ENCODE results near the gene KLHL5.
"Not testable (repeated sequence)": the region's sequence is repeated elsewhere in the genome, so short reads cannot be mapped to it uniquely, and the experiment has no call there.

Gene KLHL5

DNA sequence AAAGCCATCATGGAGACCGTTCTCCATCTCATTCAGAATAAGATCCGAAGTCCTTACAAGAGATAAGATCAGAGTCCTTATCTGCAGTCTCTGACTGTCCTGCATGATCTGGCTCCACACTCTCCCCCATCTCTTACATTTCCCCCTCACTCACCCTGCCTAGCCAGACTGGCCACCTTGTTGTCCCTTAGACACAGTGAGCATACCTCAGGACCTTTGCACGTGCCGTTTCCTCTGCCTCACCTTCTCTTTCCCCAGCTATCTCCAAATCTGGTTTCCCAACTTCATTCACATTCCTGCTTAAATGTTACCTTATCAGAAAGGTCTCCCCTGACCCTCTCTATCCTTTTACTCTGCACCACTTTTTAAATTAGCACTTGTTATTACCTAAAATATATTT is 44.0 kb downstream of the KLHL5 start:
- DNase-seq, result no peak

- DNase-seq, result no peak
These were observed 52.4 kb downstream of the KLHL5 start for GRCh38 chr4:39114436-39114835.

DNA sequence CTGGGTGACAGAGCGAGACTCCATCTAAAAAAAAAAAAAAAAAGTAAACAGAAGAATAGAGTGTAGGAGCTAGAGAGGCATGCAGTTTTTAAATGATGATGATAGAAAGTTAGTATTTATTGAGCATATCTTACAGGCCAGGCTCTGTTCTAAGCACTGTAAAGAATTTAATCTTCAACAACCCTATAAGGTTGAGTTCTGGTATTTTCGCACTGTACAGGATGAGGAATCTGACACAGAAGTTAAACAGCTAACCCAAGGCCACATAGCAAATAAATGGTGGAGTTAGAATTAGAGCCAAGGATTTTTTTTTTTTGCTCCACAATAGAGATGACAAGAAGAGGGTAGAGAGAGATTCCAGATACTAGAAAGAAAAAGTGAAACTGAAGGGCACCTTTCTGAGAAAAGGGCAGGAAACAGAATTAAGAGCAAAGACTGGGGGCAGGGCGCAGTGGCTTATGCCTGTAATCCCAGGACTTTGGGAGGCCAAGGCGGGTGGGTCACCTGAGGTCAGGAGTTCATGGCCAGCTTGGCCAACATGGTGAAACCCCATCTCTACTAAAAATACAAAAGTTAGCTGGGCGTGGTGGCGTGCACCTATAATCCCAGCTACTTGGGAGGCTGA is 56.1 kb downstream of the KLHL5 start:
- DNase-seq, result no peak

DNA sequence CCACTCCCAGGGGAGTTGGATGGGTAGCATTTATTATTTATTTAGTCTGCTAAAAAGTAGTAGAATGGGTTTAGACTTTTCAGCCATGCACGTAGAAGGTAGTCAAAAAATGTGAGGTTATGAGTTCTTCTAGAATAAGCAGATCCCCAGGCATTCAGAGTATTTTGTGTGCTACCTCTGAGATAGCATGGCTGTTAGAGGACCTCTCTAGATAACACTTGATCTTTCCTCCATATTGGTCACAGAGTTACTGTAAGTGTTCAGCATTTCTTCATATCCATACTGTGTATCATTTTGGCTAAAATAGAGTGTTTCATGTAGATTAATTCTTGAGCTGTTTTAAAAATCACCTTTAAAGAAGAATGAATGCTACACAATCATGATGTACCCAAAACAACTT is 58.4 kb downstream of the KLHL5 start:
- DNase-seq, result no peak

DNA sequence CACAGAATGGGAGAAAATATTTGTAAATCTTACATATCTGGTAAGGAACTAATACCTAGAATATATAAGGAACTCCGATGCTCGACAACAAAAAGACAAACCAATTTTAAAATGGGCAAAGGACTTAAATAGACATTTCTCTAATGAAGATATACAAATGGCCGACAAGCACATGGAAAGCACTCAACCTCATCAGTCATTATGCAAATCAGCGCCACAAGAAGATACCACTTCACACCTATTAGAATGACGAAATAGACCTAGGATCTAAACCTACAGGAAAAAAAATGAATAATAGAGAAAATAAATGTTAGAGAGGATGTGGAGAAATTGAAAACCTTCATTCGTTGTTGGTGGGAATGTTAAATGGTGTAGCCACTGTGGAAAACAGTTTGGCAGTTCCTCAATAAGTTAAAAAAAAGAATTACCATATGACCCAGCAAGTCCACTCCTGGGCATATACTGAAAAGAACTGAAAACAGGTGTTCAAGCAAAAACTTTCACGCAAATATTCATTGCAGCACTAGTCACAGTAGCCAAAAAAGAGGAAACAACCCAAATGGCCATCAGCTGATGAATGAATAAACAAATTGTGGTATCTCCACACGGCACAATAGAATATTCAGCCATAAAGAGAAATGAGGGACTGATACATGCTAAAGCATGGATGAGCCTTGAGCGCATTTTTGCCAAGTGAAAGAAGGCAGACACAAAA is 63.0 kb downstream of the KLHL5 start:
- no peak for DNase-seq

- no peak for DNase-seq
These were observed 63.6 kb downstream of the KLHL5 start for GRCh38 chr4:39125600-39125985.

- DNase-seq, result no peak
These were observed 64.4 kb downstream of the KLHL5 start for GRCh38 chr4:39126256-39127095.

DNA sequence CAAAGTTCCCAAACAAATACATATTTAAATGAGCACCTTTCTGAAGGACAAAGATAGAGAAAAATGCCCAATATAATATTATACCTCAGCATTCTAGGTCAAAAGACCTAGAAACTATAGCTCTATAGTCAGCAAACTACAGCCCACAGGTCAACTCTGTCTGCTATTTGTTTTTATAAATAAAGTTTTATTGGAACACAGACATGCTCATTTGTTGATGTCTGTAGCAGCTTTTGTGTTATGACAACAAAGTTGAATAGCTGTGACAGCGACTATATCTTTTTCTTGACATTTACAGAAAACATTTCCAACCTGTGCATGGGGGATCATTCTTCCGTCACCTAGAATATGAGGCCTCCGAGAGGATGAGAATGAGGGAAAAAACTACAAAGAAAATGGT is 71.6 kb downstream of the KLHL5 start:
- DNase-seq, result no peak

DNA sequence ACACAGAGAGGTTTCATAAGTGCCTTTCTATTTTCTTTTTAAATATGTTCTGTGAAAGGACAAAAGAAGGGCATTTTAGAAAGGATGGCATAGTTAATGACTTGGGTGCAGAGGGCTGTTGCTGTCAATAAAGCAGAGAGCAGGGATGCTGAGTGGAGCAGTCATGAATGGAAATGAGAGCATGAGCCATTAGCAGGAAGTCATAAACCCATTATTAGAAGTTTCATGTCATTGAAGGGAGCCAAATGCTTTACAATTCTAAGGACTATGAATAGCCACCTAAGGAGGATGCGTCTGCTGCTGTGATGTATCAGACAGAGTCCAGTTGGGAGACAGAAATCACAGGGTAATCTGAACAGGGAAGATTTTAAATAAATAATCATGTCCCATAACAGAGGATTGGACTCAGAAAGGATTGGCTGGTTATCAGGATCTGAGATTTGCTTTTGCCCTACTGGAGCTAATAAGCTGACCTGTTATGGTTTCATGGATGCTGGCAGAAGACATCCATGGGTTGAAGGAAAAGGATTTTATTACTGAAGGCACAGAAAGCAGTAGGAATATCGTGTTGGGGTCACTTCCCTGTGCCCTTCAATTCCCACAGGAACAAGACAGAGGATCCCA is 72.8 kb downstream of the KLHL5 start:
- no peak for DNase-seq

DNA sequence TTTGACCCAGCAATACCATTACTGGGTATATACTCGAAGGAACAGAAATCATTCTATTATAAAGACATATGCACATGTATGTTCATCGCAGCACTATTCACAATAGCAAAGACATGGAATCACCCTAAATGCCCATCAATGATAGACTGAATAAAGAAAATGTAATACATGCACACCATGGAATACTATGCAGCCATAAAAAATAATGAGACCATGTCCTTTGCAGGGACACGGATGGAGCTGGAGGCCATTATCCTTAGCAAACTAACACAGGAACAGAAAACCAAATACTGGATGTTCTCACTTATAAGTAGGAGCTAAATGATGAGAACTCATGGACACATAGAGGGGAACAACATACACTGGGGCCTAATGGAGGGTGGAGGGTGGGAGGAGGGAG is 76.2 kb downstream of the KLHL5 start:
- not testable (repeated sequence) for DNase-seq

- no peak for DNase-seq
These were observed 84.2 kb downstream of the KLHL5 start for GRCh38 chr4:39146211-39146610.

- DNase-seq, result no peak
These were observed 92.0 kb downstream of the KLHL5 start for GRCh38 chr4:39154009-39154408.

- DNase-seq, result no peak
These were observed 95.5 kb downstream of the KLHL5 start for GRCh38 chr4:39157520-39157919.

DNA sequence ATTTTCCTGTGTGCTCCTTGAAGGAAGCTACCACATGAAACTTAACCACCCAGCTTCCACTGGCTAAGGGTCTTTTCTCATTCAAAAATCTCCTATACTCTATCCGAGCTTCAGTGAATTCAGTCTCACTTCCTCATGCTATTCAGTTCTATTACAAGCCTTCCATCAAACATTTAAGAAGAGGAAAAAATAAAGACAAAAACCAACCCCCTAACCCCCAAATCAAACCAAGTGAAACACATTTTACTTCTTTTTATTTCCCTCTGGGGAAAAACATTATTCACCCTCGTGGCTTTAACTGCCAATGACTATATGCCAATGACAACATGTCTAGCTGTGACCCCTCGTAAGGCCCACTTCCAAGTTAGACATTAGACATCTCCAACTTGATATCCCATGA is 104.1 kb downstream of the KLHL5 start:
- DNase-seq, result no peak

GRCh38 chr4:39166669-39167068 is 104.6 kb downstream of the KLHL5 start:
- no peak for DNase-seq

GRCh38 chr4:39169426-39169825 is 107.4 kb downstream of the KLHL5 start:
- no peak for DNase-seq

- no peak for DNase-seq
These were observed 108.3 kb downstream of the KLHL5 start for GRCh38 chr4:39170301-39170700.
